GM08714 (cell line): ENCODE measurements around the gene COG5.

ENCODE experiments used
- H3K4me3 ChIP-seq: fragments of 200-500 bp; sonication (Bioruptor generic); 2 replicates; pipeline ENCODE4 v1.5.1; 2014; ENCODE audit warnings: mild to moderate bottlenecking, low read length, inconsistent platforms
- ZNF274 ChIP-seq: IDR thresholded peaks from 2 replicates; pipeline ENCODE4 v1.6.1; 2012; ENCODE audit warnings: mild to moderate bottlenecking, low read depth, low read length

Gene COG5

GRCh38 chr7:107208024-107208521 lies 355.6 kb downstream of the COG5 start:
- no peak for TF ChIP-seq ZNF274
- H3K4me3 ChIP-seq: no peak overlapping the region

- no peak overlapping the region for H3K4me3 ChIP-seq
- no peak for TF ChIP-seq ZNF274
Observed at GRCh38 chr7:107207459-107207858, 356.3 kb downstream of the COG5 start.

- TF ChIP-seq ZNF274: no peak
Observed at GRCh38 chr7:107206706-107207105, 357.0 kb downstream of the COG5 start.

GRCh38 chr7:107206136-107206535 lies 357.6 kb downstream of the COG5 start:
- TF ChIP-seq ZNF274: no peak
- no peak overlapping the region for H3K4me3 ChIP-seq

More at GRCh38 chr7:107206706-107207105, 357.0 kb downstream of the COG5 start:
- no peak overlapping the region for H3K4me3 ChIP-seq

GRCh38 chr7:107203607-107204006 lies 360.1 kb downstream of the COG5 start:
- no peak for TF ChIP-seq ZNF274
- no peak overlapping the region for H3K4me3 ChIP-seq

GRCh38 chr7:107201795-107202450 lies 361.8 kb downstream of the COG5 start:
- no peak for TF ChIP-seq ZNF274
- H3K4me3 ChIP-seq: no peak overlapping the region

GRCh38 chr7:107196834-107197610 lies 366.7 kb downstream of the COG5 start:
- no peak overlapping the region for H3K4me3 ChIP-seq
- TF ChIP-seq ZNF274: no peak

GRCh38 chr7:107194052-107194451 lies 369.7 kb downstream of the COG5 start:
- no peak overlapping the region for H3K4me3 ChIP-seq
- TF ChIP-seq ZNF274: no peak

- no peak overlapping the region for H3K4me3 ChIP-seq
- no peak for TF ChIP-seq ZNF274
Observed at GRCh38 chr7:107190090-107190489, 373.6 kb downstream of the COG5 start.

- H3K4me3 ChIP-seq: no peak overlapping the region
- no peak for TF ChIP-seq ZNF274
Observed at GRCh38 chr7:107187774-107188173, 375.9 kb downstream of the COG5 start.

GRCh38 chr7:107186240-107186639 lies 377.5 kb downstream of the COG5 start:
- no peak overlapping the region for H3K4me3 ChIP-seq
- no peak for TF ChIP-seq ZNF274

GRCh38 chr7:107185716-107186115 lies 378.0 kb downstream of the COG5 start:
- H3K4me3 ChIP-seq: no peak overlapping the region
- no peak for TF ChIP-seq ZNF274

- TF ChIP-seq ZNF274: no peak
- no peak overlapping the region for H3K4me3 ChIP-seq
Observed at GRCh38 chr7:107181172-107181571, 382.5 kb downstream of the COG5 start.

- H3K4me3 ChIP-seq: no peak overlapping the region
- no peak for TF ChIP-seq ZNF274
Observed at GRCh38 chr7:107180378-107180777, 383.3 kb downstream of the COG5 start.
